NOMO-1 (cell line): ENCODE results near the gene SLC22A3.

Experiments
- DNase-seq, 2 experiments: peaks; one replicate each; lab custom pipeline; 2025; ENCODE audit not compliant: unreplicated experiment in 2 of 2; lab: John Stamatoyannopoulos, UW

SLC22A3 gene

DNA sequence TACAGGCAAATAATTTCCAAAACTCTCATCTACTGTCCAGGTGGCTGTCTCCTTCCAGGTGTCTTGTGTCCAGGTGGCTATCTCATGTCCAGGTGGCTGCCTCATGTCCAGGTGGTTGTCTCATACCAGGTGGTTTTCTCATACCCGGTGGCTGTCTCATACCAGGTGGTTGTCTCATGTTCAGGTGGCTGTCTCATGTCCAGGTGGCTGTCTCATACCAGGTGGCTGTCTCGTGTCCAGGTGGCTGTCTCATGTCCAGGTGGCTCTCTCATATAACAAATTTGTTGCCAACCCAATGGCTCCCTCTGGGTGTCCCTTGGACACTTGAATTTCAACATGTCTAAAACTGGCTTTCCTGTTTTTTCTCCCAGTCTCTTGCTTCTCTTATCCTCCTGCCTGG, 14.3 kb upstream of the SLC22A3 start:
- DNase-seq: no peak

DNA sequence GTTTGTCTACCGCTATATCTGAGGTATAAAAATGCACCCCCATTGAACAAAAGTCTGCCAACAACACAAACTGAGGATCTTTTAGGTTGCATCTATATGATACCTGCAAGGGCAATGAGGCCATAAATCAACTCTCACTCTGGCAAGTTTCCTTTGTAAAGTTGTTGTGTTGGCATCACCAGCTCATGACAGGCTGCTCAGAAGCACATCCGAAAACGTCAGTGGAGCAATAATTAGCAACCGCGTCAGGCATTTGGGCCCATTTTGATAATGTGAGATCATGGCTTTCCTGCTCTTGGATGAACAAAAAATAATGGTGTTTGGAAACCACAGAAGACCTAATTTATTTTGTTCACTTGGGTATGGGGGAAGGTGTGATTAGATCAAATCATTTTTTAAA, 12.0 kb upstream of the SLC22A3 start:
- DNase-seq: no peak

DNA sequence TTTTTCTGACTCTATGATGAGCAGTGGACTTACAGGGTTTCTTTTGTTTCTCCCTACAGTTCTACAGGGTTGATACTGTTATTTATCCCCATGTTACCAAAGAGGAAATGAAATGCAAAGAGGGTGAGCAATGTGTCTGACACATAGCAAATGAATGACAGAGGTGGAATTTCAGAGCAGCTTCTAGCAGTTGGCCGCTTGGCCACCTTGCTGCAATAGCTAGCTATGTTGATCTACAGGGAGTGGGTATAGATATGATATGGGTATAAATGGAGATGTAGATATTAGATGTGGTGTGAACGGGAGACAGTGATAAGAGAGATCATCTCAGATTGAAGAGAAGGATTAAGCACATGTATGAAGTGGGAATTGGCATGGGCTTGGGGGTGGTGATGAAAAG, 10.9 kb upstream of the SLC22A3 start:
- no peak for DNase-seq

DNA sequence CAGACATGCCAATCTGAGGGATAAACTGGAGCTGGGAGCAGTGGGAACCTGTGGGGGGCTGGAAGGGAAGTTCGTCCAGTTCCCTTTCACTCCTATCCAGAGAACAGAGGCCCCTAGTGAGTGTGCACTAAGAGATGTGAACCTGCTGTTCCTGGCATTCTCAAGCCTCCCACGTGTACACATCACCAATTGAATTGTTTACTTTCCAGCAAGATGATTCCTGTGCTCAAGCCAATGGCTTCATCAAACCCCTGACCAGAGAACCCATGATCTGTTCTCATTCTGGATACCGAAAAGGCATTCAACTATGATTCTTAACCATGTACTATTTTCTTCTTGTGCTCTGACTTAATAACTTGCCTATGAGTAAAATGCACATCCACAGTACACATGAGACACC, 10.2 kb upstream of the SLC22A3 start:
- DNase-seq: no peak

DNA sequence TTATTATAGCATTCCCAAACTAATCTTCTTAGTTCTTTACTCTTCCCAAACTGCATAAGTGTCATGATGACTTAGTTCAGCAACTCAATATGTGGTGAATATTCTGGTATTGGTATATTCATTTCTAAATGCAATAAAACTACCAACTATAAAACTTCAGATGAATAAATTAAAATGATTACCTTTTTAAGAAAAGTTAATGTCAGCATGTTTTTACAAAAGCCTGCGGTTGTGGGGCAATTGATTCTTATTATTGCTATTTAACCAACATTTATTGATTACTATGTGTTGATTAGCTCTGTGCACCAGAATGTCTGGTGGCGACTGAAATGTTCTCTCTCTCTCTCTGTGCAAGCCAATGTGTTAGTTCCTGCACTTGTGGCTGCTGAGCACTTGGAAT, 5.0 kb upstream of the SLC22A3 start:
- DNase-seq: no peak

DNA sequence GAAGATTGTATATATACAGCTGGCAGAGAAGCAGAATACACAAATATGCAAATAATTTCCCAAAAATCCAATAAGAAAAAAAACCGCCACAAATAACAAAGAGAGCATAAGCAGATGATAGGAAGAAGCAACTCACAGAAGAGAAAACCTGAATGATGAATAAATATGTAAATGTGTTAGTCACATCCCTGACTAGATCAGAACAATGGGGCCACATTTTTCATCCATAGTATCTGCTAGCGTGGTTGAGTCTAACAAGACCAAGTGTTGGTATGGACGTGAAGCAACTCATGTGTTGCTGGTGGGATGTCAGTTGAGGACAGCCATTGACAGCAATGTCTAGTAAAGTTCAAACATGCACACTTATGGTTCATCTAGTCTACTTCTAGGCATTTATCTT, 3.9 kb upstream of the SLC22A3 start:
- no peak for DNase-seq

DNA sequence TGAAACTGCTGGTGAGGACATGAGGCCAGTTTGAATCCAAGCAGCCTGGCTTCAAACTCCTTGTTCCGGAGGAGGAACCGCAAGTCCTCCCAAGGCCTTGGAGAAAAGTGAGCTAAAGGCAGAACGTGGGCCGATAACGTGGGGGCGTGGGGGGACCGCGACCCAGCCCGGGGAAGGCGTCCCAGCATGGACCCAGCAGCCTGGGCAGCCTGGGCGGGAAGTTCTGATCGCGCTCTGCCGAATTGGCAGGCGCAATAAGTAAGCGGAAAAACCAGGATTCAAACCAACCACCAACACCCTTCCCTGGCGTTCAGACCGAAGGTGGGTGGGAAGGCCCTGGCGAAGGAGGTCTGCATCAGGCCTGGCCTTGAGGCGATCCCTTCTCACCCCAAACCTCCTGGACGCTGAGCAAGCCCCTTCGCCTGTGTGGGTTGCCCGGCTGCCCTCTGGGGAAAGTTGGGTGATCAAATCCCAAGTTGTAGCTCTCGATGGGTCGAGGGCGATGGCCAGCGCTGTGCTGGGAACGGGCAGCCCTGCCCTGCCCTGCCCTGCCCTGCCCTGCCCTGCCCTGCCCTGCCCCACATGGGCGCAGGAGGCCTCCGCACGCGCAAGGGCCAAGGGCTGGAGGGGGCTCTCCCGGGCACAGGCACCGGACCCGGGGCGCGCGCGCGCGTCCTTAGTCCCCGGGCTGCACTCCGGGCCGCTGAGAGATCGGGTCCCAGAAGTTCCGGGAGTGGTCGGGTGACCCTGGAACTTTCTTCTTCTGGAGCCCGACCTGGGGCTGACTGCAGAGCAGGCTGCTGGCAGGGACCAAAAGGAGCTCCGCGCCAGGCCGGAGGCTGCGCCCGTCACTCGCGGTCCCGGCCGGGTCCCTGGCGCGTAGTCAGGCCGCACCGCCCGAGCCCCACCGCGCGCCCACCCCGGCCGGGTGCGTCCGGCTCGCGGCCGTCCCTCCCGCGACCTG, 637 bp upstream of the SLC22A3 start:
- no peak for DNase-seq

DNA sequence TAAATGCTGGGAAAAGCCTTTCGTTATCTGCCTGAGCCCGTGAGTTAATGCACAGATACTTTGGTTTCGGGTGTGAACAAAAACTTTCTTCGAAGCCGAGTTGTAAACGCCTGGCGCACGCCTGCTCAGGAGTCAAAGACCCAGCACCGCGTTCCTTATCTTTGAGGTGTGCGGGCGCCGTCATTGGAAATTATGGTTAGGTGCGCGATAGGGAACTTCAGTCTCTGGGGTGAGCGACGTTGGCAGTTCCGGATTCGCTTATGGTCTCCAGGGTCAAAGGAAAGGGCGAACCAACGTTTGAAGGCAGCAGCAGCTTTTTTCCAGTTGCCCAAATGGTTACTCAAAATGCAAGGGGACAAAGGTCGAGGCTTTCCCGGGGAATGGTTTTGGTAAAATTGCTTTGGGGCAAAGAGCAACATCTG, 853 bp downstream of the SLC22A3 start:
- no peak for DNase-seq

DNA sequence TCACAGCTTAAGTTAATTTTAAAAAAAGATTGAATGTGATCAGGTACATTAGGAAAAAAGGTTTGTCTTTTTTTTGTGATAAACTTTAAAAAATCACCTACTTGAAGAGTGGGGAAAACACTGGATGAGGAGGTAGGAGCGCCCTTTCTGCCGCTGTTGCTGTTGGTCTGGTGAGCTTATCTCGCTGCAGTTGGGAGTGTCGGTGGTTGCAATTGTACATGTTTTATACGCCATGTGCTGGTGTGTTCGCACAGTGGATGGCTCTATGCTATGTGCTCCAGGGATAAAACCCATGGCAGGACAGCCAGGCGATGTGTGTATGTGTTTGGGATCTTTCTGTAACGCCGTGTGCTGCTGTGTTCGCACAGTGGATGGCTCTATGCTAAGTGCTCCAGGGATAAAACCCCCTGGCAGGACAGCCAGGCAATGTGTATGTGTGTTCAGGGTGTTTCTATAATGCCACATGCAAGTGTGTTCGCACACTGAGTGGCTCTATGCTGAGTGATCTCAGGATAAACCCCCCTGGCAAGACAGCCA, 1.7 kb downstream of the SLC22A3 start:
- no peak for DNase-seq

DNA sequence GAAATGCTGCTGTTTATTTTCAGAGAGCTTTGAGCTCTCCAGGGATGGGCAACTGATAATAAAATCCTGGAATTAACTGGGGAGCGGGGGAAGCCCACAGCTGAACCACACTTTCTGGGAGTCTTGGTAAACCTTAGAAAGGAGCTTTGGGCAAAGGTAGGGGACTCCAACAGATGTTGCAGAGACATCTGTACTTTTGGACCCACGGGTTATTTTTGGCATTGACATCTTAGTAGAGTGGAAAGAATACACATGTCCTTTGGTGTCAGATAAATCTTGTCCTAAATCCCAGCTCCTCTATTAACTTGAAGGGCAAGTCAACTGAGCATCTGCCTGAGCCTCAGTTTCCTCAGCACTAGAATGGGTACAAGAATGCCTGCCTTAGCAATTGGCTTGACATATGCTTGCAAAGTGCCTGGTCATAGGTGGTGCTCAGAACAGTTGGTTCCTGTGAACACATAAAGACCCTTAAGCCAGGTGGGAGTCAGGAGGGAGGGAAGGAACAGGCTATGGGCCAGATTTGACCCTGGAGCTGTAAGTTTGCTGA, 5.8 kb downstream of the SLC22A3 start:
- DNase-seq: no peak

DNA sequence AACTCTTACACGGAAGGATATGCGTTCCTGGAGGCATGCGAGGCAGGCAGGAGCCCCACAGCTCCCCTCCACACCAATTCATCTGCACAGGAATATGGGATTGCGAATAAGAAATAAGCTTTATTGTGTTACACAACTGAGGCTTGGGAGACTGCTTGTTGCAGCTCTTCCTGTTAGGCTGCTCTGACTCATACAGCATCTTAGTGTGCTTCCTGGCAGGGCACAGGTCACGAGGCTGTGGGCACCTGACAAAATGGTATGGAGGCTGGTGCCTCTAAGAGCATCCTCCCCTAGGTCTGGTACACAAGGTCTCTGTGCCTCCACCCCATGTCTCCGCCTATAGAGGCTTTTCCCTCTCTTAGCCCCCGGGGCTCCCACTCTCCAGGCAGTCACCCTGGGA, 6.8 kb downstream of the SLC22A3 start:
- DNase-seq: no peak

DNA sequence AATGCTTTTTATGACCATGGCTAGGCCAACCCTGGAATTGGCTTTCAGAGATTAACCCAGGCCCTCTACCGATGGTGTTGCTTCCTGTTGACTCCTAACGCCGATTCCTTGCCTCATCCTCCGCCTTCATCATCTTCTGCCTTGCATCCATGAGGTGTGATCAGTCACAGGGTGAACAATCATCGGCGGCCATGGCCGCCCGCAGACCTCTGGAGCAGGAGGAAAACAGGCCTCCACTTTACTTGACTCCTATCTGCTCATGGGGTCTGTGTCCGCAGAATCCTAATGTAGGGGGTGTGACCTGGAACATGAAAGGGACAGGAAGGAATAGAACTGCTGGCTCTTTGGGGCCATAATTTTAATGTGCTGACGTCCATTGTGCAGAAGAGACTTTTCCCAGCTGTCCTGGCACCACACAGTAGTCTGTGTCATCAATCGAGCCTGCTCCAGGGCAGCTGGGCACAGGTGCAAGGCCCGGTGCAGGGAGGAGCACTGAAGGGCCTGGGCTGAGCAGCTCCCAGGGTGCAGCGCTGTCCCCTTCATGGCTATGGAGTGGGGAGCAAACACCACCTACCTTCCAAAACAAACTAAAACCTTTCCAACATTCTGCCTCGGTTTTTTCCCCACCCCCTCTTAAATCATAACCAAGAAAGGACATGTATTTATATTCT, 8.0 kb downstream of the SLC22A3 start:
- no peak for DNase-seq

DNA sequence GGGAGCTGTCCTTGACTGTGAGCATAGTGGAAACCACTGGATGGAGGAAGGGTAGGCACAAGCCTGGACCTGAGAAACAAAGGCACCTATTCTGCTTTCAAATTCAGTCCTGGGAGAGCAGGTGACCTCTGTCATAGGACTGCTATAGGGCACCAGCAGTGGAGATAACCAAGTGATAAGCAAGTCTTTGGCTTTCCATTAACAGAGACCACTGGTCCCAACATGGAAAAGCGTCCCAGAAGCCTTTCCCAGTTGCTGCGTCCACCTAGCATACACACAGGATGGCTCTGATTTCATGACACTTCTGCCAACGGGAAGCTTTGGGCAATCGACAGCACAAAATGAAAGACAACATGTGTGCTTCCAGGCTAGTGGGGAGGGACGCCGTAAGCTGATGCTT, 8.9 kb downstream of the SLC22A3 start:
- no peak for DNase-seq

DNA sequence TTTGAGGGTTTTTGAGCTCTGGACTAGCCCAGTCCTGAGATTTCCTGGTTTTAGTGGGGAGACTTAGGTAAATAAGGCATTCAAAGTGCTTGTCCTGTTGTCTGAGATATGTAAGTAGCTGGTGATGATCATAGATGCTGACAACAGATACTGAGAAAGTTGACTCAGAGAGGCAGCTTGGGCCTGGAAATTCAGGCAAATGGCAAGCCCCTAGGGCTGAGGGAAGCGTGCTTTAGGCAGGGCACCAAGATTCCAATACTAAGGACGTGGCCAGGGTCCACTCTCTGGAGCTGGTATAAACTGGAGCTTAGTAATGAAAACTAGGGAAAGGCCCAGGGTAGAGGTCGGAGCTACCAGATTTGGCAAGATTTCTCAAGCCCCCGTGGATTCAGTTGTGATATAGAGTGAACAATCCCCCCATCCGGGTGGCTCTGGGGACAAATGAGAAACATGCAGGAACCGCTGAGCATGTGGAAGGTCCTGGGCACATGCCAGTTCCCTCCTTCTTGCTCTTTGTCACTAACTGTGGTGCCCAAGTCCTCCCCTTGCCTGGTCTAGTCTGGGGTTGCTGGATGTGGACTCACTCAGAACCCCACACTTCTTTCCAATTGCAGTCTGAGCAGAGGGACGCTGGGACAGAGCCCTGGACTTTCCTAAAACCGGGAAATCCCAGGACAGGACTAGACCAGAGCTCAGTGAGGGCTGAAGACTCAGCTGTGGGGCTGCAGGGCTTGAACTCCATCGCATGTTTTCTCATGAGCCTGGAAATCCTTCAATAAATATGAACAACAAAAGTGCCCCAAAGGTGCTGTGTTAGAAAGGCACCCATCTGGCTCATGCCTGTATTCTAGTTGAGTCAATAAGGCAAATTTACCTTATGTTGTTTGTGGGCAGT, 10.3 kb downstream of the SLC22A3 start:
- no peak for DNase-seq

DNA sequence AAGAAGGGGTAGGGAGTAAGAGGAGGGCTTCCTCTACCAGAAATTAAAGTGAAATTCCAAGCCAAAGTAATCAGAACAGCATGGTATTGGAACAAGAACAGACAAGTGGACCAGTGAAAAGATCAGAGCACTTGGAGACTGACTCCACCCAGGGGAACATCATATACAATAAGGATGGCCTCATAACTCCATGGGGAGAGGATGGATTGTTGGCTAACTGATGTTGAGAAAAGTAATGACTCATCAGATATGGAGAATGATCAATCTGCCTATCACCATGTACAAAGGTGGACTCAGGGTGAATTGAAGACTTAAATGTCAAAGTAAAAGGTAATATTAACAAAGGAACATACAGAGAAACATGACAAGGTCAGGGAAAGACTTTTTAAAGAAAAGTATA, 12.8 kb downstream of the SLC22A3 start:
- DNase-seq: no peak

DNA sequence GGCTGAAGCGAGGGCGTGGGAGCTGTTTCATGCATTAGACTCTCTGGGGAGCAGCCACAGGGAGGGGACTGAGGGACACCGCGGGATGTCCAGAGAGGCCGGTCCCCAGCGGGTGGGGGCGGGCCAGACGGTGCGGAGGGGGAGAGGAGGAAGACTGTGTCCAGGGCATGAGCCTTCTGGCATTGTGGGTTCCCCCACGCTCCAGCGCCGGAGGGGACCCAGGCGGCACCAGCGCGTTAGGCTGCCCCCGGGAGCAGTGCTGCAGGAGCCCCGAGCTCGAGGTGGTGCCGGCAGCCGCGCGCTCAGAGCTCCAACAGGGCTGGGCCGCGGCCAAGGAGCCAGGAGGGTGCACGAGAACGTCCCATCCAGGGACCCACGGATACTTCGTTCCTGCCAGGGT, 14.4 kb downstream of the SLC22A3 start:
- DNase-seq: no peak

DNA sequence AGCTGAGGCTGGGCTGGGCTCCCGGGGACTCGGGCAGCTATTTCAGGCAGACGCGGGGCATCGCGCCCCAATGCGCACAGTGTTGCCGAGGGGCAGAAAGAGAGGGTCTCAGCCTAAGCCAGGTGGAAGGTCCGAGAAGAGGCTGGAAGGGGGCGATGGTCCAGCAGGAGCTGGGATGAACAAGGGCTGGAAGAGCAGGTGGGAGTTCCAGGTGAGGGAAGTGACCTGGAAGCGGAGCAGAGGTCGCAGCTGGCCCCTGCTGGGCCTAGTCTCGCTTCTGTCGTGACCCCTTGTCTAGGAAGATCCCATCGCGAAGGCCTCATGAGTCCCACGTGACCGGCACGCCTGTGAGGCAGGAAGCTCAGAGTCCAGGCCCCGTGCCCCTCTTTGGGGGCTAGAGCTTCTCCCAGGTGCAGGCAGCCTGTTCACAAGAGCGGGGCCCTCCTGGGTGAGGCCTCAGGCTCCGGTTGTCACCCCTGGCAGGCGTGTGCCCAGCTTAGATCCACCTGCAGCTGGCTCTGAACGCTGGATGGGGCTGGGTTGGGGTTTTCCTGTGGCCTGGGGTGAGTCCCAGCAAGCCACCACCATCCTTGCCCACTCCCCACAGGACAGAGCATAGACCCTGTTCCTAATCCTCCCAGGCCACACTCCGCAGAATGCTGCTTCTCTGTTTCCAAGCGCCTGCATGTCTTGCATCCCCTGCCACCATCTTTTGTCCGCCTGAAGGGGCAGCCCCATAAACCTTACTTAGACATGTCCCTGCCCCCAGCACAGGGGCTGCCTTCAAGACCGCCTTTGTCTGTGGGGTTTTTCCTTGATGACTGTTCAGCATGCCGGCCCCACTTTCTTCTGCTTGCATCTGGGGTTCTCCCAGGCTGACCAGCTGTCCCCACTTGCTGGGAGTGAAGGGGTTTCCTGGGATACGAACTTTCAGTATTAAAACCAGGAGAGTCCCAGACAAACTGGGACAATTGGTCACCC, 15.1 kb downstream of the SLC22A3 start:
- DNase-seq: no peak

DNA sequence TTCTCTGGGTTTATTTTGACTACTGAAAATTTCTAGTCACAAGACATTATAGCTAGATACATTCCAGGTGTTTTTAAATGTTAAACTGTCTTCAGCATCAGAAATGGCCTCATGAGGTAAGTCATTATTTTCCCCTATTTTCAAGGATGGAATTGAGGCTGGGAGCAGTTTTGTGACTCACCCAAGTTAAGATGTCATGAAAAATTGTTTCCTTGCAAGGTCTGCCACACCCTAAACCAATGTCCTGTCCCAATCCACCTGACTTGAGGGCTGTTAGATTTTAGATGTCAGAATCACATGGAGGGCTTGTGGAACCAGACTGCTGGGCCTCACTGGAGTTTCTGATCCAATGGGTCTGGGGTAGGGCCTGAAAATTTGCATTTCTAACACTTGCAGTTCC, 16.9 kb downstream of the SLC22A3 start:
- no peak for DNase-seq

DNA sequence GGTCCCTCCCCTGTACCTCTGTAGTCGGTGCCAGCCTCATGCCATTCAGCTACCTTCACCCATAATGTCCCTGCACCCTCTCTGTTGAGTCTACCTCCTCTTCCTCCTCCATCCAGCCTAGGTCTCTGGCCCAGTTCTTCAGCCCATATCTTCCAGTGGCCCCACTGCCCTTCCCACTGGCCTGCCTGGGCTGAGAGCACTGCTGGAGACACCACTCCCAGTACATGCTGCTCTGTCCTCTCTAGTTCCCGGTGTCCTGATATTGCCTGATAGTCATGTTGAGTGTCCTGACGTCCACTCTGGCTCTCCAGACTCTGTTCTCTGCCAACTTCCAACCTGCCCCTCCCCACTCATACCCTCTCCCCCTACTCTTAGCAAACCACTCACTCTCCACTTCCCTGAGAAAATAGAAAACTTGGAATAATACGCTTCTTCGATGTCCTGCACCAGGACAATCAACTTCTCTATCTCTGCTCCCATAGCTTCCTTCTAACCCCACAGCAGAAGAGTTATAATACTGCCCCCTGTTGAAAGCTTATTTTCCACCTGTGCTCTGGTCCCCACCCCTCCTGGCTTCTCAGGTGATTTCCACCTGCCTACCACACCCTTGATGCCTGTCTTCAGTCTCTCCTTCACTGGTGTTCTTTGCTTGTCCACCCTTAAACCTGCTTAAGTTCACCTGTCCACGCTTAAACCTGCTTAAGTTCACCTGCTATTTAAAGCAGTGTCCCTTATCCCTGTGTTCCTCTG, 19.8 kb downstream of the SLC22A3 start:
- DNase-seq: no peak
